Panc1 (cell line): ENCODE results near the gene NCL. TPM values are rescaled to one million over a fixed set of nuclear protein-coding genes. Genes with fewer than 3 reads are reported as not detected.

Experiments
- ATAC-seq: fragments of 200-7000 bp; cut with Tn5 transposase; 2 replicates; pipeline ENCODE4 v1.9.1; 2020; ENCODE audit warnings: mild to moderate bottlenecking, moderate library complexity
- BruUV-seq: library from RNA; stranded (reverse); fragments of 400-500 nt; replicated peaks from 2 replicates; lab custom pipeline; 2021; lab: Mats Ljungman, UMichigan
- CTCF ChIA-PET: fragments of 300-600 bp; sonication (Branson Sonifier 250); formaldehyde crosslinking; loops from one replicate; lab custom pipeline; 2022; ENCODE audit warnings: antibody characterized with exemption; lab: Charles Lee
- POLR2A ChIA-PET: fragments of 300-600 bp; sonication (Branson Sonifier 250); formaldehyde crosslinking; loops from one replicate; lab custom pipeline; 2022; ENCODE audit warnings: antibody characterized with exemption; lab: Charles Lee
- DNase-seq: peaks from one replicate; pipeline ENCODE4 v3.0.0-alpha.2; 2010; ENCODE audit warnings: low read depth, low spot score
- H3K27ac ChIP-seq: 2 replicates; pipeline ENCODE4 v1.5.1; 2011; ENCODE audit warnings: mild to moderate bottlenecking, low read length, inconsistent platforms
- H3K27me3 ChIP-seq: fragments of 200-500 bp; sonication (Bioruptor generic); 2 replicates; pipeline ENCODE4 v1.6.0; 2014; ENCODE audit warnings: low read length, inconsistent platforms; ENCODE audit not compliant: control insufficient read depth, insufficient read depth
- H3K36me3 ChIP-seq: fragments of 200-500 bp; sonication (Bioruptor generic); 2 replicates; pipeline ENCODE4 v1.5.1; 2014; ENCODE audit warnings: inconsistent platforms, mild to moderate bottlenecking, low read length, moderate library complexity; ENCODE audit not compliant: control insufficient read depth, insufficient read depth
- H3K4me1 ChIP-seq: 2 replicates; pipeline ENCODE4 v1.5.1; 2011; ENCODE audit warnings: inconsistent platforms, mild to moderate bottlenecking, low read length, moderate library complexity; ENCODE audit not compliant: control insufficient read depth, insufficient read depth
- H3K4me3 ChIP-seq, 2 experiments: 2 replicates each; pipeline ENCODE4 v1.5.1; 2011 to 2012; ENCODE audit warnings: low read depth in 2 of 2, low read length in 2 of 2, mild to moderate bottlenecking in 2 of 2, inconsistent platforms in 1 of 2, moderate library complexity in 1 of 2
- H3K9me3 ChIP-seq: fragments of 200-500 bp; sonication (Bioruptor generic); 2 replicates; pipeline ENCODE4 v1.5.1; 2014; ENCODE audit warnings: low read depth, mild to moderate bottlenecking, inconsistent platforms, low read length, moderate library complexity; ENCODE audit not compliant: control insufficient read depth, insufficient read depth
- CTCF ChIP-seq: fragments of 450-650 bp; IDR thresholded peaks from 2 replicates; pipeline ENCODE4 v1.5.1; 2017; ENCODE audit warnings: mild to moderate bottlenecking
- POLR2AphosphoS5 ChIP-seq: IDR thresholded peaks from 2 replicates; pipeline ENCODE4 v1.6.1; 2012; ENCODE audit warnings: mild to moderate bottlenecking, low read depth, low read length, moderate library complexity
- REST ChIP-seq, 2 experiments: IDR thresholded peaks; 2 replicates each; pipeline ENCODE4 v1.6.1; 2011 to 2012; ENCODE audit warnings: low read depth in 2 of 2, control low read depth in 1 of 2, low read length in 1 of 2, mild to moderate bottlenecking in 1 of 2, moderate library complexity in 1 of 2; ENCODE audit not compliant: insufficient read depth in 1 of 2
- SIN3A ChIP-seq: IDR thresholded peaks from 2 replicates; pipeline ENCODE4 v1.6.1; 2012; ENCODE audit warnings: low read depth, mild to moderate bottlenecking, low read length, moderate library complexity, borderline replicate concordance; ENCODE audit not compliant: insufficient read depth
- TCF7L2 ChIP-seq: IDR thresholded peaks from 2 replicates; pipeline ENCODE4 v1.6.1; 2011; ENCODE audit warnings: mild to moderate bottlenecking, low read depth, low read length, inconsistent platforms
- in situ Hi-C: cut with HindIII; loops from 2 replicates; pipeline ENCODE4 v1.10.0; 2016; ENCODE audit warnings: low sequenced_read_pairs, low pct_unique_long_range_greater_than_20kb
- intact Hi-C: fragments of 100-400 bp; cut with micrococcal nuclease; formaldehyde crosslinking; loops from one replicate; pipeline ENCODE4 v1.10.0; 2022; ENCODE audit not compliant: unreplicated experiment
- total RNA-seq: library from RNA; stranded (reverse); gene quantifications from one replicate; pipeline ENCODE4 v1.2.1, GENCODE V29; 2021; ENCODE audit not compliant: unreplicated experiment

The NCL gene
- total RNA-seq, 1 experiment from 2014 or later, result 778 TPM

GRCh38 chr2:231497651-231498050 is 33.4 kb upstream of the NCL start:
- ChIA-PET POLR2A (no interaction called here), CTCF (no interaction called here)
- H3K9me3 ChIP-seq, result no peaks in the 10 kb centered on the region
- no TSS peak for BruUV-seq
- intact Hi-C loops, result no loop called here
- no peaks in the 10 kb centered on the region for H3K36me3 ChIP-seq
- H3K27me3 ChIP-seq, result no peaks in the 10 kb centered on the region
- no peaks in the 10 kb centered on the region for H3K4me1 ChIP-seq
- TF ChIP-seq POLR2AphosphoS5, result no peak
- no peak for TF ChIP-seq TCF7L2
- TF ChIP-seq REST (IDR thresholded peaks at IDR 0.05; ENCODE audit: insufficient read depth in 1 of 2, low read depth in 2 of 2, low read length in 1 of 2), result no peak
- TF ChIP-seq SIN3A, result no peak
- no peak for TF ChIP-seq CTCF
- in situ Hi-C loops, result no loop called here
- no peak overlapping the region for H3K27ac ChIP-seq
- H3K4me3 ChIP-seq, result no peak overlapping the region
- no peak for DNase-seq
- ATAC-seq, result no peak

- no peak for TF ChIP-seq TCF7L2
- TF ChIP-seq POLR2AphosphoS5, result no peak
- TF ChIP-seq REST (IDR thresholded peaks at IDR 0.05; ENCODE audit: insufficient read depth in 1 of 2, low read depth in 2 of 2, low read length in 1 of 2), result no peak
- TF ChIP-seq CTCF, result no peak
- TF ChIP-seq SIN3A, result no peak
- Histone ChIP-seq H3K9me3 (no peaks in the 10 kb centered on the region), H3K27ac (no peak overlapping the region), H3K36me3 (no peaks in the 10 kb centered on the region), H3K4me3 (no peak overlapping the region), H3K27me3 (no peaks in the 10 kb centered on the region), H3K4me1 (no peaks in the 10 kb centered on the region)
- POLR2A ChIA-PET, result no interaction called here
- BruUV-seq, result no TSS peak
- CTCF ChIA-PET, result no interaction called here
- intact Hi-C loops, result no loop called here
- in situ Hi-C loops, result no loop called here
- no peak for DNase-seq
- ATAC-seq, result no peak
Observed at GRCh38 chr2:231494669-231495068, 30.4 kb upstream of the NCL start.
